Heart left ventricle (tissue), 13 donors: ENCODE data around the gene TGM1.

Experiments used
- CTCF ChIP-seq, 12 donors: fragments of 200-600 bp; sonication (generic) in 4 of 12; IDR thresholded peaks; one replicate each; pipeline versions ENCODE4 v1.5.0 to v1.8.0; 2018 to 2022; ENCODE audit warnings: antibody characterized with exemption in 12 of 12, mild to moderate bottlenecking in 5 of 12
- POLR2A ChIP-seq, 2 donors: fragments of 450-650 bp; IDR thresholded peaks; one replicate each; pipeline ENCODE4 v1.6.1; 2017; ENCODE audit warnings: antibody characterized with exemption in 2 of 2, mild to moderate bottlenecking in 2 of 2, moderate library complexity in 2 of 2
- donor health status: ischemic (EF 13 %, LVEDD 7.1; RV severe dilation, severe dysfunction).
- donor health status: DM: no; HTN: yes; CAD: no.
- donor health status: DM: no; HTN: no; CAD: no.
- donor health status: ischemic (EF 25% LVEDD 6.9; RV normal size, moderate dysfunction).
- donor health status: ischemic (EF 25% LVEDD 5.7; RV mildly dilated, moderate dysfunction).
- donor health status: ischemic (EF 35%, LVEDD 5.7; RV mildly dilated, moderate dysfunction).
- donor health status: nonischemic (EF 11% LVEDD 7.7; RV severe dilation, severe dysfunction).
- donor health status: DM: yes; HTN: yes; CAD: no.
- donor health status: PGD.
- donor health status: ischemic (EF 29% LVEDD 5.4; RV normal size, mild dysfunction).
- donor health status: nonischemic (EF 23%, LVEDD 6.1; RV moderate dilation, normal function).

DNA sequence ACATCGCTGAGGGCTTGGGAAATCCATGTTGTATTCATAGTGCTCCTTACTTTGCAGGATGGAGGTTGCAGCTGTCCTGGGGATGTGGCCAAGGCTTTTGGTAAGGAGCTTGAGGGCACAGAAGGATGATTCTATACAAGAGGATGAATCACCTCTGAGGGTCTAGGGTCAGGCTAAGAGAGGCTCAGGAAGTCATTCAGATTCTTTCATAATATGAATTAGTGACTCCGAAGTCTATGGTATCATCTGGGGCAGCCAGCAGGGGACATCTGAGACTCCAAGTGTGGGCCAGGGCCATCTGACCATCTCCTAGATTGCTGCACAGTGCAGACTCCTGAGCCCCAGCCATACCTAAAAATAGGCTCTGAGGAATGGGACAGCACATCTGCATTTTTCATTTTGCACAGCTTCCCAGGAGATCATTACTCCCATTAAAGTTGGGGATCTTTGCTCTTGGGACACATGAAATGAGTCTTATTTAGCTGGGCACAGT is 25.5 kb downstream of the TGM1 start:
- TF ChIP-seq POLR2A (IDR thresholded peaks at IDR 0.05) (no peak), CTCF (IDR thresholded peaks at IDR 0.05) (no peak)
